GM10248 (cell line): ENCODE measurements around the gene PEX5.

Experiments
- CTCF ChIA-PET: fragments of 300-600 bp; sonication (Branson Sonifier 250); formaldehyde crosslinking; extraction: SDS; loops from one replicate; lab custom pipeline; 2021; ENCODE audit warnings: antibody characterized with exemption; lab: Yijun Ruan, JAX
- POLR2A ChIA-PET: fragments of 350-650 bp; sonication (Branson Sonifier 250); formaldehyde crosslinking; extraction: SDS; loops from one replicate; lab custom pipeline; 2020; ENCODE audit warnings: antibody characterized with exemption; lab: Yijun Ruan, JAX
- DNase-seq: peaks from one replicate; pipeline ENCODE4 v3.0.0; 2012; ENCODE audit errors: extremely low spot score
- CTCF ChIP-seq: IDR thresholded peaks from 2 replicates; pipeline ENCODE4 v1.5.1; 2012; ENCODE audit warnings: mild to moderate bottlenecking, low read depth; ENCODE audit errors: extremely low read depth, missing control alignments, control extremely low read depth

Gene PEX5

DNA sequence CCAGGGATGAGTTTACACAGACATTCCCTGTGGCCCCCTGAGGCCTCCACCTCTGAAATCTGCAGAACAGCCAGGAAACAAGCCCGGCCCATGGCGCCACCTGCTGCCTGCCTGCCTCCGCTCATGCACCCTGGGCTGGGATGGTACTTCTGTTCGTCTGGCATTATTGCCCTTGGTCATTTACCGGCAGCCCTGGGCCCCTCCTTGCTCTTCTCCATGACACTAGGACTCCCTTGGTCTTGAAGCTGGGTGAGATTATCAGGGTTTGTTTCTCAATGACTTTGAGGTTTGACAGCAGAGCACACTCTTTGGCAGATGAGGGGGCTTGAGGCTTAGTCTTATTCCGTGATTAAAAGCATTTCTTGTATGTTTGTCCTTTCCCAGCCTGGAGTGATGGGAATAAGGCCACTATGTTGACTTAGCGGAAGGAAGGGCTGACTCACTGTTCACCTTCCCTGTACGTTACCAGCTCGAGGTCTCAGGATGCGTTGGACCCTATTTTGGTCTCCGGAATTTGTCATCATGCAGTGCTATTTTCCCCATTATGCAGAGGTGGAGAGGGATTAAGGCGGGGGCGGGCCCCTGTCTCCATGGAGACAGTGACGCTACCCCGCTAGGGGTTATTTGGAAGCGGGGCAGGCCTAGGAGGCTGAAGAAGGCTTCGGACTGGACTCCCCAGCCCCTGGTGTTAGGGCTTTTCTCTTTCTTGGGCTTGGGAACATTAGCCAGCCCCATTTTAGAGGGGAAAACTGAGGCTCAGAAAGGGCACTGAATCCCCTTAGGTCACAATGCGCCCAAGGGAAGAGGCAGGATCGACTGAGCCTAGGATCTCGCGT lies 706 bp upstream of the PEX5 start:
- ChIA-PET POLR2A (no interaction called here), CTCF (interaction anchor here (0.9 to 3.6 kb wide), 5 partner anchors 14 to 19 kb away, joined by 4 to 12 read pairs (median 5); no protein-coding TSS in a partner anchor)
- TF ChIP-seq CTCF: peak; percentile 75
- DNase-seq: peak; percentile 52

DNA sequence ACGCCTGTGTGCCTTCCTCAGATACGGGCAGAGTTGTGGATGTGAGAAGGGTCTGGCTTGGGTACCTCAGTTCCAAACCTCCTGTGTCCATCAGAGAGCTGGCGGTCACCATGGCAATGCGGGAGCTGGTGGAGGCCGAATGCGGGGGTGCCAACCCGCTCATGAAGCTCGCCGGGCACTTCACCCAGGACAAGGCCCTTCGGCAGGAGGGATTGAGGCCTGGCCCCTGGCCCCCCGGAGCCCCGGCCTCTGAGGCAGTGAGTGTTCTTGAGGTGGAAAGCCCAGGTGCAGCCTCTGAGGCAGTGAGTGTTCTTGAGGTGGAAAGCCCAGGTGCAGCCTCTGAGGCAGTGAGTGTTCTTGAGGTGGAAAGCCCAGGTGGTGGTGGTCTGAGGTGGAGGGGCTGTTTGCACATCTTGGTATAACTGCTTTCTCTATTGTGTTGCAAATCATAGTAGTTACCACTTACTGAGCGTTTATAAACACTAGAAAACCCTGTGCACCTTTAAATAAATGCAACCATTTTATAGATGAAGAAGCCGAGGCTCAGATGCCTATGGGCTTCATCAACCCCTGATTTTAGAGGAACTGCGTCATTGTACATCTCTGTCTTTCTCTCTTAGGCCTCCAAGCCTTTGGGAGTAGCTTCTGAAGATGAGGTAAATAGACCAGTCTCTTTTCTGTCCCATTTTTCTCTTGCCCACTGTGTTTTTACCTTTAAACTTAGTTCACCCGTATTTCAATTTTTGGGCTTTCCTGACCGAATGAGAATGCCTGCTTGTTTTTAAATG lies 976 bp downstream of the PEX5 start:
- ChIA-PET CTCF (interaction anchor here (2.1 to 3.6 kb wide), 2 partner anchors 15 to 16 kb away, joined by 4 to 12 read pairs; no protein-coding TSS in a partner anchor), POLR2A (no interaction called here)
- TF ChIP-seq CTCF: no peak
- DNase-seq: no peak

DNA sequence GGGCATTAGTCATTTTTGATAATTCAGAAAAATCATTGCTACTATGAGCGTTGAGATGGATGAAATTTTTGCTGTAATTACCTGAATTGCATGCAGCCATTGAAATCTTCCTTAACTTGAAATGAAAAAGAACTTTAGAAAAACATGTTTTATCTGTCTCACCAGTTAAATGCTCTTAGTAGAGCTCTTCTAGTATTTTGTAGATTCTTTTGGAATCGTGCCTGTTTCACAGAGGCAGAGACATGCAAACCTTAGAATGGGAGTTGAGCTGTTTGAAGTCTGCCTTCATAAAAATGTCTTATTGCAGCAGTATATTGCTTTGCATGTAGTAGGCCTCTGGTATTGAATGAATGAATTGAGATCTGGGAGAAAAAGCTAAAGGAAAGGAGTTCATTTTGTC lies 4.2 kb downstream of the PEX5 start:
- ChIA-PET POLR2A (no interaction called here), CTCF (interaction anchor here (1.3 to 1.7 kb wide), 4 partner anchors 12 to 40 kb away, joined by 3 to 7 read pairs (median 4); no protein-coding TSS in a partner anchor)

DNA sequence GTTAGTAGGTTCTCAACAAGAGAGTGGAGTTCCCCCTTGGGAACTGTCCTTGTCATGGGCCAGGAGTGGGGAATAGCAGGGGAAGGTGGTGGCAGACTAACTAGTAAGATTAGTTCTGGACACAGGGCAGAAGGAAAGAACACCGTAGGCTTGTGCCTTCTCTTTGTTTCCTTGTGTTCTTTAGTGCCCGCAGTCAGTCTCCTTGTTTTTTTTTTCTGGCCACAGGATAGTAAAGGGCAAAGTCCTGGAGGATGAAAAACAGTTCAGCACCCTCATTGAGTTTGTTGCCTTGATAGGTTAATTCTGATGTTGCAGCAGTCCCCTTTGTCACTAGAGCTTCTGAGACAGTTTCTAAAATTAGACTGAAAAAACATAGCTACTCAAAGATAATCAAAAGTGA lies 8.4 kb downstream of the PEX5 start:
- ChIA-PET POLR2A (no interaction called here), CTCF (no interaction called here)
- no peak for DNase-seq
- TF ChIP-seq CTCF: no peak

More for the DNA sequence above, 4.2 kb downstream of the PEX5 start:
- no peak for DNase-seq
- TF ChIP-seq CTCF: no peak

DNA sequence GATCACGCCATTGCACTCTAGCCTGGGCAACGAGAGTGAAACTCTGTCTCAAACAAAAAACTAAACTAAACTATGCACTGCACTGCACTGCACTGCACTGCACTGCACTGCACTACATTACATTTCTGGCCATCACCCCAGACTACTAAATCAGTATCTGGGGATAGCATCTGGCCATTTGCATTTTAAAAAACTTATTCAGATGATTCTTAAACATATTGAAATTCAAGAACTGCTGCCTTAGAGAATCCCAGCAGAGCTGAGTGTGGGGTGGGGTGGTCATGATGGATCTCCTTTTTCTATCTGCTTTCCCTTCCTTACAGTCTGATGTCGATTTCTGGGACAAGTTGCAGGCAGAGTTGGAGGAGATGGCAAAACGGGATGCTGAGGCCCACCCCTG lies 13.6 kb downstream of the PEX5 start:
- DNase-seq: no peak
- ChIA-PET CTCF (no interaction called here), POLR2A (no interaction called here)
- no peak for TF ChIP-seq CTCF

- CTCF ChIA-PET: interaction anchor here (0.9 to 1.5 kb wide), 4 partner anchors 11 to 436 kb away, joined by 3 to 4 read pairs (median 3); partner anchors contain the start of gene PEX5
- no peak for TF ChIP-seq CTCF
- no peak for DNase-seq
- POLR2A ChIA-PET: no interaction called here
These were observed 15.6 kb downstream of the PEX5 start for GRCh38 chr12:7205091-7205490.
